Measurements from ENCODE around the gene SETD1B.
"Not testable (repeated sequence)": the region's sequence is repeated elsewhere in the genome, so short reads cannot be mapped to it uniquely, and the experiment has no call there.

The SETD1B gene

GRCh38 chr12:121780429-121780828, 23.4 kb upstream of the SETD1B start:
- DNase-seq (ENCODE audit: low read depth): no peak

GRCh38 chr12:121781484-121781997, 22.3 kb upstream of the SETD1B start:
- no peak for DNase-seq (ENCODE audit: low read depth)

DNA sequence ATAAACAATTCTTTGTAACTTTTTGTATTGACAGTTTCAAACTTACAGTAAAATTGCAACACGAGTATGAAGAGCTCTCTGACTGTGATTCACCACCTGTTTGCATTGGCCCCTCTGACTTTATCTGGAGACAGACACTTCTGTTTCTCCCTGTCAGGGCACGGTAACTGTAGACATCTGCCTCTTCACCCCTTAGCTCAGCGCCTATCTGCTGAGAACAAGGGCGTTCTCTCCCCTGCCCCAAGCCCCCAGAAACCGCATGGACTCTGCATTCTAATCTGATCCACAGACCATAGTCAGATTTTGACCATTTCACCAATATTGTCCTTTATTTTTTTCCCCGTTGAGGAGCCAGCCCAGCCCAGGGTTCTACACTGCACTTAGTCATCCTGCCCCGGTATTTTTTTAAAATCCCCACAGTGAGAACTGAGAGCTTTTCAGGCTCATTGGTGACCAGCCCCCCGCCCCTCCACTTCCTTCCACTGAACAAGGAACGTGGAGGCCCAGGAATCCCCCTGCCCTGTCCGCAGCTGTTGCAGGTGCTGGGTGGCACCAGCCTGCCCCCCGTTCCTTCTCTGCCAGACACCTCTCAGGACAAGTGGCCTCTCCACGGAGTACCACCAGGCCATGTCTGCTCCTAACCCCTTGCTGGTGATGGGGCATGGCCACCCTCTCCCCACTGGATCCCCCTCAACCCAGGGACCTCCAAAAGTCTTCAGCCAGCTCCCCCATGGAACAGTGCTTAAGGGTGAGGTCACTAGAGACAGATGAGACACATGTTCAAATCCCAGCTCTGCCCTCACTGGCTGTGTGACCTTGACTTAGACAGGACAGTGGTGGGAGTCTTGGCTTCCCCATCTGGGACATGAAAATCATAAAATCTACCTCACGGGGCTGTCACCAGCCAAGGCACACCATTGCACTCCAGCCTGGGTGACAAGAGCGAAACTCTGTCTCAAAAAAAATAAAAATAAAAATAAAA, 21.5 kb upstream of the SETD1B start:
- no peak for DNase-seq (ENCODE audit: low read depth)

DNA sequence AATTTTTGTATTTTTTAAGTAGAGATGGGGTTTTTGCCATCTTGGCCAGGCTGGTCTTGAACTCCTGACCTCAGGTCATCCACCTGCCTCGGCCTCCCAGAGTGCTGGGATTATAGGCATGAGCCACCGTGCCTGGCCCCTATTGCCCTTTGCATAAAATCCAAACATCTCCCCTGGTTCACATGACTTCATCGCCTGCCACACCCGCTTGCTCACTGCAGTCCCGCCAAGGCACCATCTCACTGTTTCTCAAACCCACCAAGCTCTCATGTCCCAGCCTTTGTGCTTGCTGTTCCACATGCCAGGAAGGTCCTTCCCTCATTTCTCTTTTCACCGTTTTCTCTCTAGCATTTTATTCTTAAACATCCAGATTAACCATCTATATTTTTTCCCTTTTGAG, 20.0 kb upstream of the SETD1B start:
- DNase-seq (ENCODE audit: low read depth): no peak

DNA sequence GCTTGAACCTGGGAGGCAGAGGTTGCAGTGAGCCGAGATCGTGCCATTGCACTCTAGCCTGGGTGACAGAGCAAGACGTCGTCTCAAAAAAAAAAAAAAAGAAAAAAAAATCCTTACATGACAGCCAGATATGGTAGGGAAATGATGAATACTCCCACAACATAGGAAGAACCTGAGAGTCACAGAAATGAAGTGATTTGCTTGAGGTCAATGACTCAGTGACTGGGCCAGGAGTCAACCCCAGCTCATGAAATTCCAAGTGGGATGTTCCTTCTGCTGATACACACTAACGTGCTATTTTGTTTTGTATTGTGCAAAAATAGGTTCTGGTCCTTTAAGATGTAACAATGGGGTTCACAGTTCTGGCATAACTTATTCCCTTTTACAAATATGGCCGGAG, 19.3 kb upstream of the SETD1B start:
- DNase-seq (ENCODE audit: low read depth): no peak

- no peak for DNase-seq (ENCODE audit: low read depth)
These were observed 17.4 kb upstream of the SETD1B start for GRCh38 chr12:121786440-121786825.

DNA sequence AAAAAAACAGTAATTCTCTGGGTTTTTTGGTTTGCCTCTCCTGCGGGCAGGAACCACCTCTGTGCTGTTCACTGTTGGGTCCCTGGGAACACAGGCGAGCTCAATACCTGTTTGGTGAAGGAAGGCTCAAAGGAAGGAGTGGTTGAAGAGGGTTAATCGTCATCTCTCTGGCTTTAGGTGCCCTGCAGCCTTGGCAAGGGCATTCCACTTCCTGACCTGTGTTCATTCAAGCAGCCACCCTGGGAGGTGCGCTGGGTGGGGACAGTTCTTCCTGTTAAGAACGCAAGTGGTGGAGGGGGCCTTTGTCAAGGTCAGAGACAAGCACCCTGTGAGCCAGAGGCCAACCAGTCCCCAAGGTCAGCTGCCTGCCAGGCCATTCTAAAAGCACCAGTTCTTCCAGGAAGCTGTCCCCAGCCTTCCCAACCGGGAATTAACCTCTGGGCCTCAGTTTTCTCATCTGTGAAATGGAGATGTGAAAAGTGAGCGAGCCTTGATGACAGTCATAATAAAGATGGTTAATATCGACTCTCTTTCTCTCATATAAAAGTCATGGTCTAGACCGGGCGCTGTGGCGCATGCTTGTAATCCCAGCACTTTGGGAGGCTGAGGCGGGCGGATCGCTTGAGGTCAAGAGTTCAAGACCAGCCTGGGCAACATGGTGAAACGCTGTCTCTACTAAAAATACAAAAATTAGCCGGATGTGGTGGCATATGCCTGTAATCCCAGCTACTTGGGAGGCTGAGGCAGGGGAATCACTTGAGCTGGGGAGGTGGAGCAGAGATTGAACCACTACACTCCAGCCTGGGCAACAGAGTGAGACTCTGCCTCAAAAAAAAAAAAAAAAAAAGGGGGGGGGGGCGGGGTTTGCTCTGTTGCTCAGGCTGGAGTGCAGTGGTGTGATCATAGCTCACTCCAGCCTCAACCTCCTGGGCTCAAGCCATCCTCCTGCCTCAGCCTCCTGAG, 16.5 kb upstream of the SETD1B start:
- no peak for DNase-seq (ENCODE audit: low read depth)

- DNase-seq (ENCODE audit: low read depth): no peak
These were observed 15.5 kb upstream of the SETD1B start for GRCh38 chr12:121788176-121788818.

DNA sequence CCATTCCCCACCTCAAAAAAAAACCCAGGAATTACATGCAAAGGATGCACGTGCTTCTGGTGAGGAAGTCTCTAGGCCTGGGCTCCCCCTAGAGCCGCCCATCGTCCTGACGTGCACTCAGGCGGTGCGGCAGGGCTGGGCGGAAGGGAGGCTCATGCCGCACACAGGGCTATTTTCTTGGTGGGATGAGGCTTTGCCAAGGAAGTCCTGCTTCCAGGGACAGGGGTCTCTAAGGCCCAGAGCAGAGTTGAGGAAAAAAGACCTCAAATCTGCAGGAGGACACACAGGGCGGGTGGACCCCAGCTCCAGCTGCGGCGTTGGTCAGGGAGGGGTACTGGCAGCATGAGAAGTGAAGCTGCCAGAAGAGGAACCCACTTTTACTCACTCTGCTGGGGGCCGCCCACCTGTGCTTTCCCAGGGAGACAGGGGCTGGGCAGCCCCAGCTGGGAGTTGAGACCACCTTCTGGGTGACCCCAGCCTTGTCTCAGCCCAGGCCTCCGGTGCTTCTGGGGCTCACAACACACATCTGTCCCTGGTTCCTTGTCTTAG, 14.5 kb upstream of the SETD1B start:
- no peak for DNase-seq (ENCODE audit: low read depth)

GRCh38 chr12:121789800-121790728, 13.7 kb upstream of the SETD1B start:
- DNase-seq (ENCODE audit: low read depth): peak; percentile 90

- not testable (repeated sequence) for DNase-seq (ENCODE audit: low read depth)
These were observed 13.0 kb upstream of the SETD1B start for GRCh38 chr12:121790785-121791184.

GRCh38 chr12:121791671-121792551, 11.9 kb upstream of the SETD1B start:
- DNase-seq (ENCODE audit: low read depth): no peak

DNA sequence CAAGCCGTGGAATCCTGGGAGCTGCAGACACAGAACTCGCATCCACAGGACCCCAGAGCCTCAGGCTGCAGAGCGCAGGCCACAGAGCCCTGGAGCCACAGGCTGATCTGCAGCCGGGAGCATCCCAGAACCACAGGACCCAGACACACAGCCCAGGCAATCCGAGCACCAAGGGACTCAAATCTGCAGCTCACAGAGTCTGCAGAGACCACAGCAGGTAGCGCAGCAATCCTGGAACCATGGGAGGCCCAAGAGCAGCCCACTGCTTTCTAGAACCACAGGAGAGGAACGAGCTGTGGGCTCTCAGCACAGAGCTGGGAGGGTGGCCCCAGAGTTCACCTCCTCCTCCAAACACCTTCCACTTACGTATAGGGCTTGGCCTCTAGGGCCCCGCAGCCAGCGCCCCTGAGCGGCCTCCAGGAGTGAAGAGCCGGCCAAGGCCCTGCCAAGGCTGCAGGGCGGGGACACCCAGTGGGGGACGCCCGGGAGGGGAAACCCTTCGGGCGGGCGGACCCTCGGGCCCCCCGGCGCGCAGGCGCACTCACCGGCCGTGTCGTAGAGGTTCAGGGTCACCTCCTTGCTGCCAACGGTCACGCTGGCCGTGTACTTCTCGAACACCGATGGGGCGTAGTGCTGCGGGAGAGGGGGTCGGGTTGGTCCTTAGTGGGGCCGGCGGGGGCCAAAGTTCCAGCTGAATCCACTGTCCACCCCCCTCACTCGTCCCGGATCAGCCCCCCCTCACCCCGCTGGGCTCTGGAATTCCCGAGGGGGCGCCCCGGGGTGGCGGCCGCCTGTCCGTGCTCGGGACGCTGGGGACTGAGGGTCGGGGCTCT, 11.0 kb upstream of the SETD1B start:
- no peak for DNase-seq (ENCODE audit: low read depth)

DNA sequence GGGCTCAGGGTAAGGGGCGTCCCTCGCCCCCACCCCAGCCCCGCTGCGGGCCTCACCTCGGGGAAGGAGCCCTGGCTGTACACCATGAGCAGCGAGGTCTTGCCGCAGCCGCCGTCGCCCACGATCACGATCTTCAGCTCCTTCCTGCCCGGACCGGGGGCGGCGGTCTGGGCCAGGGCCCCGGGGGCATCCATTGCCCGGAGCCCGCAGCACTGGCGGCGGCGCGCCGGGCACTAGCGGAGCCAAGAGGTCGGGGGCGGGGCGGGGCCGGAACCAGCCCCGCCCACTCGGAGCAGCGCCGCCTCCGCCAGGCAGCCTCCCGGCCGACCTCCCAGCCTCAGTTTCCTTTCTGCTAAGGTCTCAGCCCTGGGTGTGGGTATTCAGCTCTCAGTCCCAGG, 10.4 kb upstream of the SETD1B start, which contains the start of gene RHOF:
RHOF (minus strand) TSS at position 249 of the 398 bp plus-strand sequence; CDS start at position 194, 55 bp downstream.
- DNase-seq (ENCODE audit: low read depth): no peak

- peak; percentile 88 for DNase-seq (ENCODE audit: low read depth)
These were observed 9.8 kb upstream of the SETD1B start for GRCh38 chr12:121793838-121794533.

DNA sequence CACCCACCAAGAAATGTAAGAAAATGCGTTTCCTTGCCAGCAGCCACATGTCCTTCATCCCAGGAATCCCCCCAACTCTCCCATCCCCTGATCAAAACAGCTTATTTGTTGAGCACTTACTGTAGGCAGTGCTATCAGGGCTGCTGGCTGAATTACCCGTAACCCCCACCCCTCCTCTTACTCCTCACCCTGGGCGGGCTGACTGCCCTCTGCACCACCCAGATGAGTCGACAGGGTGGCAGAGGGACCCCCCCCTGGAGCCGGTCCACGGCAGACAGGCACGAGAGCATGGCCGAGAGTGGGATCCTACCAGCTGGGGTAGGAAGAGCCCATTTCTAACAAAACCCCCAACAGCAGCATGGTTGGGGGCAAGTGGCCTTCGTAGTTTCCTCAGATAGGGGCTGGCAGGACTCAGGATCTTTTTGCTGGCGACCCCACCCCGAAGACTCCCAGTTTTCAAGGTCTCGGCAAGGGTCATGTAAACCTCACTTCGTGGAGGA, 9.2 kb upstream of the SETD1B start:
- no peak for DNase-seq (ENCODE audit: low read depth)
